Activated CD4-positive, alpha-beta T cell treated with anti-CD3 and anti-CD28 coated beads, Interleukin-2, Interleukin-6, amounts not matched to agents 100 ng/mL and 50 ng/mL, durations not matched to agents 16 hours and 8 hours (primary cell): ENCODE data around the gene PLCL1.

Experiments used
- DNase-seq: peaks from one replicate; pipeline ENCODE4 v3.0.0-alpha.2; 2020

The PLCL1 gene

DNA sequence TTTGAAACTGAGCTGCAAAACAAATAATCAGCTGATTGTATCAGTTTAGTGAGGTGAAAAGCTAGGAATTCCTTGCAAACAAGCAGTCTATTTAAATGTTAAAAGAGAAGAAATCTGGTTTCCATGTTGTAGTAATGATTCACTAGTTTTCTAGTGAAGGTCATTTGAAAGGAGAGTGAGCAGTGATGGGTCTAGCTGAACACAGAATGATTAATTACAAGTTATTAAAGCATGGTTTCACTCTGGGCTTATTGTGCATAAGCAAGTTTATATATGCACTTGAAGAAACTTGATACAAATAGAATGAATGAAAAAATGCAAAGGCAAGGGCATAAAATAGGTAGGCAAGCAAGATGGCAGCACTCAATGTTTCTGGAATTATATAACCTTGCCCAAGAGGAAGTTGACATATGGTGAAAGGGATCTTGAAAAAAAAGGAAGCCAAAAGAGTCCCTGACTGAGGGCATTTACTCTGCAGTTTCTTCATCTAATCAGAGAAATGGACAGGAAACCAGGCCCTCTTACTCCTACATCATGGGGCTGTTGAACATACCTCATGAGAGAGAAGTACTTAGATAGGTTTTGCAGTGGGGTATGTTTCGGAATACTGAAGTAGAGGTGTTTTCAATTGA, 53.2 kb downstream of the PLCL1 start:
- no peak for DNase-seq

DNA sequence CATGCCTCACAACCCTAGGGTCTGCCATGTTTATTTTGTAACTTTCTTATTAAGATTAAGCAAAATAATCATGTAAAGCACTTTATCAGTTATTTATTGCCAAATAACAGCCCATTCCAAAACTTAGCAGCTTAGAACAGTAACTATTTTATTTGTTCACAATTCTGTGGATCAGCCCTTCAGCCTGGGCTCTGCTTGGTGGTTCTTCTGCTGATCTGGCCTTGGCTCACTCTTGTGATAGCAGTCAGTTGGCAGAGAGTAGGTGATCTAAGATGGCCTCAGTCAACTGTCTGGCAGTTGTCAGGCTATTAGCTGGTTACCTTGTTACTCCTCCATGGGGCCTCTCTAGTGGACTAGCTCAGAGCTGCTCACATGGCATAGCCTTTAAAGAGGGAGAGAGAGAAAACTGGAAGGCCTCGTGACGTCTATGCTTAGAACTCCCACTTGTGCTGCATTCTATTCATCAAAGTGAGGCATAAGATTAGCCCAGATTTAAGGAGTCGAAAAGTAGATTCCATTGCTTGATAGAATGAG, 54.3 kb downstream of the PLCL1 start:
- DNase-seq = no peak

DNA sequence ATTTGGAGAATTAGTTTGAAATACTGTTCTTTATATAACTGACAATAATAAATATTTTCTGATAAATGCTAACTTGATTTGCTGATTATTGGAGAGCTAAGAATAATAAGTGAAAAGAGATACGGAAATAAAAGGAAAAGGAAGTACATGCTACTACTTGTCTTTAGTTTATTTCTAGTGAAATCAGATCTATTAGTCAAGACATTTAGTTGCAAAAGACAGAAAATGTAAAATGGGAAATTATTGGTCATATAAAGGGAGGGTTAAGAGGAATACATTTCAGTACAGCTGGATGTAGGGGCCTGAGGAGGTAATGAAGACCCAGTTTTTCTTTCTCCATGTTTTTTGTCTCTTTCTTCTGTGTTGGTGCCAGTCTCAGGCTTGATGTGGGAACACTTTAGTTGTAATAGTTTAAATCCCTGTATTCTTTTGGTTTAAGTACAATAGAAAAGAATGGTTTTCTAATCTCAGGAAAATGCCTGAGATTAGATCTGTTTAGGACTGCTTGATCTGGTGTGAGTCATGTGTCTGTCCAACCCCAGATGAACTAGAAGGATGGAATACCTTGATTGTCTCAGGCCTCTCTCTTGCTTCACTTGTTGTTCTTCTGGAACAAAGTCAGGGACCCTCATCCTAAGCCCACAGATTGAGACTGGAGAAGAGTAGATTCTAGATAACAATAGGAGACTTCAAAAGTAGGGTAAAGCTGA, 58.0 kb downstream of the PLCL1 start:
- DNase-seq = no peak

DNA sequence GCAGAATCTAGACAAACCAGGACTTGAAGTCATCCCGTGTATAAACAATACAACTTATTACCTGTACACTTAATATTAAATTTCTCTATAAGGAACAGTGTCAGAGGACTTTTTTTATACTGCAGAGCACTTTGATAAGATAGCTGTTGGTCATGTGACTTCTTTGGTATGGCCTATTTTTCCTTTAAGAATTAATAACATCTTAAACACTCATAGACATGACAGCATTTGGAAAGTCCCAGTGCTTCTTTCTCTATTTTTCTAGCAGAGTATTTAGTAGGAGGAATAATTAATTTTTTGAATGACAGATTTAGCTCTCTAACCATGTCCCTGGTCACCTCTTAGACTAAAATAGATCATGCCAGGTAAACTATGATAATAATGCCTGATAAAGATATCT, 59.4 kb downstream of the PLCL1 start:
- no peak for DNase-seq

DNA sequence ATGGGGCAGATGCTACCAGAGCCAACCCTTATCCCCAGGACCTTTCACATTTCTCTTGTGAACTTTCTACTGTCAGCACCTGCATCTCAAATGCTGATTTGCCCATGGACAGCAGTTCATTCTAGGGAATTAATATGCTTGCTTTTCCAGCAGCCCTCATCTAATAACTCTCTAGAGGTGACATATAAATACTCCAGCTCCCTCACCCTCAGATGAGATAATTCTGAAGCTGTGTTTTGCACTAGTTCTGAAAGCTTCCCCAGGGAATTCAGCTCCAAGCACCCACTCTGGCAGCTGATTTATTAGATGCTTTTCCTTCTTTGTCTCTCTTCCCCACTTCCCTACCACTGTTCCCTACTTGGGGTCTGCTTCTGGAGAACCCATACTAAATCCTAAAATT, 62.1 kb downstream of the PLCL1 start:
- no peak for DNase-seq

DNA sequence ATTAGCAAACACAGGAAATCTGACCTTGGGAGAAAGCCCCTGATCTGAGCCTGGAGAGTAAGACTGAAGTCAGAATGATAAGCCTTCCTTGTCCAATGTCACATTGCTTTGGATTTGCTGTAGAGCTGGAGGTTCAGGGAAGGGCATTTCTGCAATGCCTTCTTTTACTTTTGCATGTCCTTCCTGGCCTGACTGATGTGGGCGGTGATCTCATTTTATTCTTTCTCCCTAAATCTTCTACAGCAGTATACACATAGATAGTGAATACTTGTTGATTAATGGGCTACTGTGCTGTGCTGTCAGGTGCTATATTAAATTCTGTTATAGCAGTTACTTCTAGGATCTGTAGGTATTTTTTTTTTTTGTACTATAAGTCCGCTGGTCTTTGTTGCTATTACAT, 62.6 kb downstream of the PLCL1 start:
- no peak for DNase-seq

DNA sequence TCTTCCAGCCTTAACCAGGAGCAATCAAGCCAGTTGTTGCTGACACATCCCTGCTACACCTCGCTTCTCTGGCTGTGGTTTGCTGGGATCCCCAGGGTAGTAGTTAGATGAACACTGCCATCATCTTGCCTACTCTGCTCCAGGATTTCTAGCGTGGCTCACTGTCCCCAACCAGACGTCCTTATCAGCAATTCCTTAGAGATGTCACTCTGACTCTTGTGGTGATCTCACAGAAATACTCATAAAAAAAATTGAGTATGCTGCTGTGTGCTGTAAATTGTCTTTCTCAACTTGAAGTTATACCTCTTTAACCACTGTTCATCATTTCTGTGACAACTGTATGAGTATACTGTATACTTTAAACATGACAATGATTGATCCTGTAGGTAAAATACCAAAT, 63.2 kb downstream of the PLCL1 start:
- DNase-seq = no peak

DNA sequence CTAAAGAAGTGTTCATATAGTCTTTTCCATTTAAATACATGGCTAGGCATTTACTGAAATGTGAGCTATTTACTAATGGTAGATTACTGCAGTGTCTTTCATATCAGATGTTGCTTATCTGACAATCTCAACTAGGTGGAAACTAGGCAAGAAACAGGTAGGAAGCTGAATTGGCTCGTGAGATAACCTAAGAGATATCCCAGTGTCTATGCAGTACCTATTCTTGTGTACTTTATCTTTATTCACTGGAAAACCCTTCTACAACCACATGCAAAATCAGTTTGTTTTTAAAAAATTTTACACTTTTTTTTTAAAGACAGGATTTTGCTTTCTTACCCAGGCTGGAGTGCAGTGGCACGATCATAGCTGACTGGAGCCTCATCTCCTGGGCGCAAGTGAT, 63.8 kb downstream of the PLCL1 start:
- no peak for DNase-seq

DNA sequence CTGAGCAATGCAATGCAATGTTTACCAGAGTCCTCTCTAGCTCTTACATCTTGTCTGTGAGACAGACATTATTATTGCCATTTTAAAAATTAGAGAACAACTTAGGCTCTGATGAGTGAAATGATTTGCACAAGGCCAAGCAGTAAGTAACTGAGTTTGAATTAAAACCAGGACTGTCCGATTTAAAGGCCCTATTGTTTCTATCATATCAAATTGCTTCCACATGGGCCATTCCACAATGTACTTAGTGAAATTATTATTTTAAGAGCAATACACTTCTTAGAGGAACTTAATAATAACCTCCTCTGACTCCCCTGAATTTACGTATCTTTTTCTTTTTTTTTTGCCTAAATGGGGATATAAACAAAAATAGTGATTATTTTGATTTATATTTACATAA, 64.6 kb downstream of the PLCL1 start:
- no peak for DNase-seq

DNA sequence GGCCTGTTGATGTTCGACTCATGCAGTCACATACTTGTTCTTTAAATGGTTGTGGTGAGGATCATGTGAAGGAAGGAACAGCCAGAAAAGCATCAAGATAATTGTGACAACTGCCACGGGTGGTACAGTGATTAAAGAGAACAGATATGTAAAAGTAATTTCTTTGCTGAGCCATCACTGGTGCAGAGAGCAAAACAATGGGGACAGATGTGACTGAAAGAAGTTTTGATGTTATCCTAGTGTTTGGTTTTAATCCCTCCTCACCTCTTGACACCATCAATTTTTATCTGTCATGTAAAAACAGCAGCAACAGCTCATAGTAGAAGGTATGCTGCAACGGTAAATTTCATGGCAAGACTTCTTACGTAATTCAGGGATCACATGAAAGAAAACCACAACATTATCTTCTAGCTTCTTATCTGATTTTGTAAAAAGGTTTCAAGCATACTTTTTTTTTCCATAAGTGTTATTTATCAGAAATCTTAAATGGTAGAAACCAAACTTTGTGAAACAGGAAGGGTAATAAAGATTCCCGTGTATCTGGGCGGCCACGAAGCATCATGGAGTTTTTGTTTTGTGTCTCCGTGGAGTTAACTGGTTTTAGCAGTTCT, 65.2 kb downstream of the PLCL1 start:
- DNase-seq = peak; percentile 24

DNA sequence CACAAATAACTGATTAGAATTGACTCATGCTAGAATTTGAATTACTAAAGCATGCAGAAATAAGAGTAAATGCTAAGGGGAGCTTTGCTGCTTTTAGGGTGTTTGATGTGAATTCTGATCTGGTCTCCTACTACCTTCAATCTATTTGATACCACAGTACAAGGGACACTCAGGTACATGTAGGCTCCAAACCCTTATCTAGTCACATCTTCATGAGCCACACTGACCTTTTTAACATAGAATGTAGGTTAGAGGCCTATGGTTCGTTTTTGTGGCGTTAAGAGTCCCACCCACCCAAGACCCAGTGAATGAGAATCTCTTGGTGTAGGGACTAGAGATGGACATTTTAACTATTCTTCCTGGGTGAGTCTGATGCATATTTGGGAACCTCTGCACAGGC, 65.7 kb downstream of the PLCL1 start:
- DNase-seq = no peak

DNA sequence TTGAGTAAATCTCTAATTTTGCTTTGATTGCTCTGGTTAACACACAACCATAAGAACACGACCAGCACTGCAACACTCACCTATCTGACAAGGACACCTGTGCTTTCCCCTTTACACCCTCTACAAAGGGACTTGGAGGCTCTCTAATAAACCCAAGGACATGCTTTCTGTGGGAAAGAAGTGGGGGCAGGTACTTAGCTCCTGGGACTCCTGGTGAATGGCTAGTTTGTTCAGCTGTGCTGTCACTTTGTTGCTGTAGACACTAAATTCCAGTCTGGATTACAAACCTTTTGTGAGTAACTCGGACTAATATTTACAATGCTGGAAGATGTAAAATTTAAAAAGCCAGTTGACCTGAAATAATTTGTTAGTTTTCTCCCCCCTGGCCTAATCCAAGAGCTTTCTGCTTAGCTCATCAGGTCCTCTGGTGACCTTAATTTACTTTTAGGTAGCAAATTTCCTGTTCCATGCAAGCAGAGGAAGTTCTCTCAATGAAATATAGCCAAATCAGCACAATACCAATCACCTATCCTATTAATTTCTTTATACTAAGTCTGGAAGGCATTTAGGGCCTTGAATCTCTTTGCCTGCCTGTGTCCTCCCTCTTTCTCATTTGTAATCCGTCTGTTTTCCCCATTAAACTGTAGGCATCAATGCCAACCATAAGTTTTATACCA, 67.5 kb downstream of the PLCL1 start:
- no peak for DNase-seq

DNA sequence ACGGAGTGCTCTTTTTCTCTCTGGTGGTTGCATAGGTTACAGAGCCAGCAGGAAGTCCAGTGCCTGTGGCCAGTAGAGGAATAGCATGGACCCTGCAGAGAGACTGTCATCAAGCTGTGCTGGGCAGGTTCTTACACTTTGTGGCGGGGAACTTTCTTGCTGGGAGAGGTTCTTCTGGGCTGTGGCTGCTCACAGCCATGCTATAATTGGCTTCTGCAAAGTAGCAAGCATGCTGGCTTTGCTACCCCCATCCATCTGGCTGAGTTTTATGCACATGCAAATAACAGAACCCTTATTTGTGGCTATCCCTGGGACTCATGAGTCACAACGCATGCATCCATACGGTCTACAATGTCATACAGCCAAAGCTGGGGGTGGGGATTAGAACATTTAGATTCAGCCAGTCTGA, 68.9 kb downstream of the PLCL1 start:
- no peak for DNase-seq

DNA sequence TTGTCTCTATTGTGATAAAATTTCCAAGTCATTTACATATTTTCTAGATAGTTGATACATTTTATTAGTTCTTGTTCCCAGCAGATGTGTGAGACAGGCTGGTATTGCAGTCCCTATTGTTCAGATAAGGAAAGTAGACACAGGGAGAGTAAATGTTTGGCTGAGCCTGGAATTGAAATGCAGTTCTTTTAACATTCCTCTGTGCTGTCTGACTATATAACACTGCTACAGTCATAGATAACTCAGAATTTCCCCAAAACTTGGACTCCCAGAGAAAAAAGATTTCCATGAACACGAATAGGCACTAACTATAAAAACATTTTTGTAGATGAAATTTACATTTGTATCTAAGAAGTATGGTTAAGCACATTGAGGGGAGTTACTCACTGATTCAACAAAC, 71.4 kb downstream of the PLCL1 start:
- DNase-seq = no peak

DNA sequence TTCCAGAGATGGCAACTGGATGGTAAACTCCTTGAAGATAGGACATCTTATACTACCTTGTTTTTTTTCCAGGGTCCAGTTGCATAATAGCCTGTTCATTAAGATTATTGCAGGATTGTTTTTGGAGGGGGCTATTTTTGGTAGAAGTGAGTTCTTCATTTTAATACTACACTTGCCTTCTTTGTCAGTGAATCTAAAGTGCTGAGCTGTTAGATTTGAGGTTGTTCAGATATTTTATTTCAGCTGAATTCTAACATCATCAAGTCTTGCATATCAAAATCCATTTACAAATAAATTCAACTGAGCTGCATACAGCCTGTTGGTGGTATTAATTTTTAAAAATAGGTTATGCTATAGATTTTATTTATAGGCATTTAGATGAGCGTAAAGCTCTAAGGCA, 72.1 kb downstream of the PLCL1 start:
- DNase-seq = no peak

DNA sequence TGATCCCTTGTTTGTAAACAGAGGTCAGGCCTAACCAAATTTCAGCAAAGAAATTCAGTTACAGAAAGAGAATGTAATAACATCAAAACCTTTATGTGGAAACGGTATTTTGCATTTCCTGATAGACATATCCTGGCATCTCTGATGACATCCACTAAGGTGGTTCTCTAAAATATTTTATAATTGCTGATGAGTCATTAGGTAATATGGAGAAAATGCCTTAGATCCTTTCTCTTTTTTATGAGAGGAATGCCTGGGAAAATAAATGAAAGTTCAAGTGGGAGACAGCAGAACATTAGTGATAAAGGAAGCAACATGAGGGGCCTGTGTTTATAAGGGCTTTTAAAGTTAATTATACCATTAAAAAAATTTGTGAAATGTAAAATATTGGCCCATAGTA, 72.6 kb downstream of the PLCL1 start:
- DNase-seq = no peak

DNA sequence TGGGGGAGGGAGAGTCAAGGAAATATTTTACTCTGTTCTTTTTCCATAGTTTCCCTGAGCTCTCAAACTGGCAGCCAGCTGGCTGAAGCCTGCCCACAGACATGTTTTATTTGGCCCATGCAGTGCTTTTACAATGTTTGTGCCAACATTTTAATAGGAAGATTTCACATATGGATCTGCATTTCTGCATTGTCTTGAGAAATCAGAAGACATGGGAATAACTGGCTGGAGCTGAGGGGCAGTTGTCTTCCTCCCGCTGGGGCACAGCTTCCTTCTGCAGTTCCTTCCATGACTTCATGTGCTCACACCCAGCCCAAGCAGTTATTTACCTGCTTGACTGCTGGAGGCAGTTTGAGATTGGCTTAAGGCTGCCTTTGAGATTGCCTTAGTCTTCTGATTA, 74.4 kb downstream of the PLCL1 start:
- no peak for DNase-seq

DNA sequence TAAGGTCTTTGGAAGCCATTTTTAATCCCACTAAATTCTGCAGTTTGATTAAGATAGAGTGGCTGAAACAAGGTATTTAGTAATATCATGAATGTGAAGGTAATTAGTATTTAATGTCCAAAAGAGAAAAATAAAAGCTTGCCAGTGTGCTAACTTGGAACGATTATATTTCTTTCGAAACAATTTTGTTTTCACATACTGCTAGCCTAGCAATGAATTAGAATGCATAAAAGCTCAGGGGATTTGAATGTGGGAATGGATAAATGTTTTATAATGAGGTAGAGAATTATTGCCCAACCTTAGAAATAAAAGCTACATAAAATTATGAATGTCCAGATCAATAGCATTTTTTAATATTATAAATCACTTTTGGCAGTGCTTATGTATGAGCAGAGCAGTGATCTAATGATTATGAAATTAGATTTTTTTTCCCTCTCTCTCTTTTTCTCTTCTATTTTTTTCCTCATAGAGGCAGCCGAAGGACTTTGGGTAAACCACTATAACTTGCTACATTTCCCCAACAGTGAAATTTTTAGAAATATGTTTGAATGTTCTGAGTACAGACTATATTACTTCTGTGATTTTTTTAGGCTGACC, 75.5 kb downstream of the PLCL1 start:
- DNase-seq = no peak

DNA sequence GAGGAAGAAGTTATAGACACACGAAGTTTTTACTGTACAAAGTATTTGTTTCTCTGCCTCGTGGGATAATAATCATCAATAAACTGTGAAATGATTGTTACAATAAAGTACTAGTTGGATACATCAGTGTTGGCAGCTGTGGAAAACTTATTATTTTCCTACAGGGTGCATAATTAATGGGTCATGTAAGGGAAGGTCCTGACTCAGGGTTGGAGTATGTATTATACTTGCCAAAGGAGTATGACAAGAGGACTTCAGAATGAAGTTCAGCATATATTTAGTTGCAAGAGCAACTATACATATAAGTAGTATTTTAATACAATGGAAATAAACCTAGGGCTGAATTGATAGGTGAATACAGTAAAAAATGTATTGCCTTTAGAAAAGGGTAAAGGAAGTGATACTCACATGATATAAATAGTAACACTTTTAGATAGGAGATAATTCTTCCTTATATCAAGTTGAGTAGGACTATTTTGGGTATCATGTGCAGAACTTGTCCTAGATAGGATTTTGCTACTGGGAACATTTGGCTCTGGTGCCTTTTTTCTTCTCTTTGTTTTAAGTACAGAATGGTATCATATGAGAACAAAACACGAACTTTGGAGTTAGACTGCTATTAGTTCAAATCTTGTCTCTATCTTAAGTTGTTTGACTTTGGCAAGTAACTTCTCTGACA, 79.1 kb downstream of the PLCL1 start:
- no peak for DNase-seq

DNA sequence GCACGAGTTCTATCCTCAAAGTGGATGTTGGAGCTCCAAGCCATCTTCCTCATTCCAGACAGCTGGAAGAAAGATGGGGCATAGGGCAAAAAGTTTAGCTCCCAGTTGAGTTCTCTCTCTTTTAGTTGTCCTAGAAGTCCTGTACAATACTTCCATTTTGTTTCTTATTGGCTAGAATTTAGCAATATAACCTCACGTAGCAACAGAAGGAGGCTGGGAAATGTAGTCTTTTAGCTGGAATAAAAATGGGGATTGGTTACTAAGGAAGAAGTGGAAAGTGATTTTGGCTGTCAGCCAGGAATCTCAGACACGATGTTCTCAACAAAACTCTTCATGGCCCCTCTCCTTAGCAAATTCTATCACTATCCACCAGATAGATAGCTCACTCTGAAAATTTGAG, 79.9 kb downstream of the PLCL1 start:
- no peak for DNase-seq

DNA sequence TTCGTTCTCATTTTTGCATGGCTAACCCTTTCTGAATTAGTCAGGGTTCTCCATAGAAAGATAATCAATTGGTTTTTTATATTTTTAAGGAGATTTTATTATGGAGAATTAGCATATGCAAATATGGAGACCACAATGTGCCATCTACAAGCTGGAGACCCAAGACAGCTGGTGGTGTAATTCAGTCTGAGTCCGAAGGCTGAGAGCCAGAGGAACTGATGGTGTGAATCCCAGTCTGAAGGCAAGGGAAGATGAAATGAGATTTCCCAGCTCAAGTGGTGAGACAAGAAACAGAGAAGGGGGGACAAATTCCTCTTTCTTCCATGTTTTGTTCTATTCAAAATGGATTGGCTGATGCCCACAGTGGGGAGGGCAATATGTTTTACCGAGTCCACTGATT, 80.7 kb downstream of the PLCL1 start:
- DNase-seq = no peak

DNA sequence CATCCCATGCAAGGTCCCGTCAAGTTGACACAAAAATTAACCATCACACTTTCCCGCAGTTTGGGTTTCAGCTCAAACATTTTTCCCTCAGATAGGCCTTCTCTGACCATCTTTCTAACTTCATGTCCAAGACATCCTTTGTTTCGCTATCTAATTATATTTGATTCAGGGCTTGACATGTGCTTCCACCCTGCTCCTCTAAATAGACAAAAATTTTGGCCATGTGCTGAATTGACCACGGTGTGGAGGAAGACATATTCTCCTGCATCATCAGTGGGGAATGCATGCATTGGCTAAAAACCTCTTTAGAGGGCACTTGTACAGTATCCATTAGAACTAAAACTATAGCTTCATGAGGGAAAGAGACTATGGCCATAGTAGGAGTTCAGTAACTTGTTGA, 81.2 kb downstream of the PLCL1 start:
- no peak for DNase-seq

DNA sequence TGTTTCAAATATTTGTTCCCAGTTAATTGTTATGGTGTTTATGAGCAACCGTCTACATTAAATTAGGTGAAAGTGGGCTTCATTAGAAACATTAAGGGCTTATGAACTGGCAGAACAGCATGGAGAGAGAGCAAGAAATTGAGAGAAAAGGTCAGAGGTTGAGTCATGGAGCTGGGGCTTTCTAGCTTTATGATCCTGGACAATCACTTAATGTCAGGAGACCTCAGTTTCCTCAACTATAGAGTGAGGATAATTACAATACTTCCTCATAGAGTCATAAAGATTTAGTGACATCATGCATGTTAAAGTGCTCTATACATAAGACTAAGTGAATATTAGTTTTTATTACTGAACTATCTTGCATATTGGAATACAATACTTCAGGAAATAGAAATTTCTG, 83.9 kb downstream of the PLCL1 start:
- DNase-seq = no peak
